ENCODE results near the gene GDF10.
A peak's percentile ranks its signal among the peaks of the same experiment; 100 is the strongest.

Gene GDF10

GRCh38 chr10:47357131-47357582 is 57.2 kb downstream of the GDF10 start:
- in situ Hi-C loops (cut with MboI; ENCODE audit: low sequenced_read_pairs): no loop called here
- Histone ChIP-seq H3K36me3 (replicated peaks) (no peaks in the 10 kb centered on the region), H3K27me3 (ENCODE audit: low read depth) (no peaks in the 10 kb centered on the region), H3K4me1 (no peaks in the 10 kb centered on the region), H3K4me3 (no peak overlapping the region), H3K9me3 (no peaks in the 10 kb centered on the region)
- no peak for DNase-seq (ENCODE audit: low spot score in 2 of 2)

GRCh38 chr10:47357911-47358310 is 57.9 kb downstream of the GDF10 start:
- H3K4me3 ChIP-seq: no peak overlapping the region
- in situ Hi-C loops (cut with MboI; ENCODE audit: low sequenced_read_pairs): no loop called here
- no peaks in the 10 kb centered on the region for H3K27me3 ChIP-seq (ENCODE audit: low read depth)
- no peak for DNase-seq (ENCODE audit: low spot score in 2 of 2)
- H3K9me3 ChIP-seq: no peaks in the 10 kb centered on the region
- H3K36me3 ChIP-seq (replicated peaks): no peaks in the 10 kb centered on the region
- no peaks in the 10 kb centered on the region for H3K4me1 ChIP-seq

DNA sequence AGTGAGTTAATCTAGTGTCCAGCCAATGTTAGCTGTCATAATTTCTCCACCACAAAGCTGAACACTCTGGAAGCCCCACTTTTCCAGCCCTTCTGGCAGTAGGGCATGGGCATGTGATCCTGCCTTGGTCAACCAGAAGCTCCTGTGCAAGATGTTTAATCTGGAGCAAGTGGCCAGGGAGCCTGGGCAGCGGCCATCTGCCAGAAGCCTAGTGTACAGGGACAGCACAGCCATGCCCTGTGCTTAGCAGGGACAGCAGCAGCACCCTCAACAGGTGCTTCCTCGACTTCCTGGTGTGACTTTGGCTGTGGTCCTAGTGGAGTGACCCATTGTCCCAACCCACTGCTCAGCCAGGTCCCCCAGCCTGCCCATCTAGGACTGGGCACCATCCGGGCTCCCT is 58.5 kb downstream of the GDF10 start:
- Histone ChIP-seq H3K36me3 (replicated peaks) (no peaks in the 10 kb centered on the region), H3K9me3 (no peaks in the 10 kb centered on the region), H3K4me3 (no peak overlapping the region), H3K27me3 (ENCODE audit: low read depth) (no peaks in the 10 kb centered on the region), H3K4me1 (no peaks in the 10 kb centered on the region)
- no peak for DNase-seq (ENCODE audit: low spot score in 2 of 2)
- in situ Hi-C loops (cut with MboI; ENCODE audit: low sequenced_read_pairs): no loop called here

DNA sequence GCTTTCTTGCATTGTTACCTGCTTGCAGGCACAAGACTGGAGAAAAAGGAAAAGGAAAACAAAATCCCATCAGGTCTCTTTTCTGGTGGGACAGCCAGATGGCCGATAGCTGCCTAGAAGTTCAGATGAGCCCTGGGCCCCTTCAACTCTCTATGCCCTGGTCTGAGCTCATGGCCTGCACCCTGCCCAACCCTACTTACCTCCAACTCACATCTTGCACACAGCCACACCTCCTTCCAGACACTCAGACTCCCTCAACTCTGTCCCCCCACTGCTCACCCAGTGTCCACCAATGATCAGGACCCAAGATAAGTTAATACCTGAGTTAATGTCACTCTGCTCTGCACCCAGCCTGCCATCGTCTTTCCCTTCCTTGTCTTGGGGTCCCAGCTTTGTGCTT is 59.1 kb downstream of the GDF10 start:
- Histone ChIP-seq H3K27me3 (ENCODE audit: low read depth) (no peaks in the 10 kb centered on the region), H3K9me3 (no peaks in the 10 kb centered on the region), H3K4me1 (no peaks in the 10 kb centered on the region), H3K4me3 (no peak overlapping the region), H3K36me3 (replicated peaks) (no peaks in the 10 kb centered on the region)
- DNase-seq (ENCODE audit: low spot score in 2 of 2): no peak
- in situ Hi-C loops (cut with MboI; ENCODE audit: low sequenced_read_pairs): no loop called here

GRCh38 chr10:47359626-47360418 is 59.8 kb downstream of the GDF10 start:
- Histone ChIP-seq H3K9me3 (no peaks in the 10 kb centered on the region), H3K4me3 (no peak overlapping the region), H3K36me3 (replicated peaks) (no peaks in the 10 kb centered on the region), H3K4me1 (no peaks in the 10 kb centered on the region), H3K27me3 (ENCODE audit: low read depth) (no peaks in the 10 kb centered on the region)
- in situ Hi-C loops (cut with MboI; ENCODE audit: low sequenced_read_pairs): no loop called here
- DNase-seq (ENCODE audit: low spot score in 2 of 2): no peak

- no peak for DNase-seq (ENCODE audit: low spot score in 2 of 2)
- in situ Hi-C loops (cut with MboI; ENCODE audit: low sequenced_read_pairs): no loop called here
- Histone ChIP-seq H3K36me3 (replicated peaks) (no peaks in the 10 kb centered on the region), H3K9me3 (no peaks in the 10 kb centered on the region), H3K27me3 (ENCODE audit: low read depth) (no peaks in the 10 kb centered on the region), H3K4me1 (no peaks in the 10 kb centered on the region), H3K4me3 (no peak overlapping the region)
Observed at GRCh38 chr10:47360419-47361040, 60.5 kb downstream of the GDF10 start.

DNA sequence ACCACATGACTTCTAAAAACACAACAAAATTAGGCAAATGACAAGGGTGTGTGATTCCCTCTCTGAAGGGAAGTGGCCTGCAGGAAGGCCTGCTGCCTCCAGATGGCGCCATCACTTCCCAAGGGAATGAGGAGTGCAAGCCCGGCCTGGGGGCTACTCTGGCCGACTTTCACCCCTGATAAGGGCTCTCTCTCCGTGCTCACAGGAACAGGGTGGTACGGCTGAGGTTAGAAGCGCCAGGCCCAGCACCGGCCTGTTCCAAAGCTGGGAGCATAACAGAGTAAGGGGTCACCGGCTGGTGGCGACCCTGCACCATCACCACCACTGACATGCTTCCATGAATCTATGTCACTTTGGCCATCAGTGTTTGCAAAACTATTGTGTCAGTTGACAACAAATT is 61.3 kb downstream of the GDF10 start:
- no peaks in the 10 kb centered on the region for H3K36me3 ChIP-seq (replicated peaks)
- DNase-seq (ENCODE audit: low spot score in 2 of 2): peak in 1 of 2 experiments; percentile 73
- in situ Hi-C loops (cut with MboI; ENCODE audit: low sequenced_read_pairs): no loop called here
- H3K9me3 ChIP-seq: no peaks in the 10 kb centered on the region
- no peaks in the 10 kb centered on the region for H3K27me3 ChIP-seq (ENCODE audit: low read depth)
- H3K4me1 ChIP-seq: no peaks in the 10 kb centered on the region
- H3K4me3 ChIP-seq: no peak overlapping the region

GRCh38 chr10:47362199-47362598 is 62.2 kb downstream of the GDF10 start:
- in situ Hi-C loops (cut with MboI; ENCODE audit: low sequenced_read_pairs): no loop called here

More at GRCh38 chr10:47362199-47362598, 62.2 kb downstream of the GDF10 start:
- Histone ChIP-seq H3K9me3 (no peaks in the 10 kb centered on the region), H3K4me1 (no peaks in the 10 kb centered on the region), H3K27me3 (ENCODE audit: low read depth) (no peaks in the 10 kb centered on the region), H3K36me3 (replicated peaks) (no peaks in the 10 kb centered on the region), H3K4me3 (no peak overlapping the region)
- DNase-seq (ENCODE audit: low spot score in 2 of 2): no peak

Data from HAP-1 (cell line).